ENCODE results near the gene EPS8L3. TPM values are rescaled to one million over a fixed set of nuclear protein-coding genes. Genes with fewer than 3 reads are reported as not detected.

The EPS8L3 gene
- total and polyA plus RNA-seq, 11 donors = 0.25 to 0.75 (median 0.30) TPM; not detected in 5

DNA sequence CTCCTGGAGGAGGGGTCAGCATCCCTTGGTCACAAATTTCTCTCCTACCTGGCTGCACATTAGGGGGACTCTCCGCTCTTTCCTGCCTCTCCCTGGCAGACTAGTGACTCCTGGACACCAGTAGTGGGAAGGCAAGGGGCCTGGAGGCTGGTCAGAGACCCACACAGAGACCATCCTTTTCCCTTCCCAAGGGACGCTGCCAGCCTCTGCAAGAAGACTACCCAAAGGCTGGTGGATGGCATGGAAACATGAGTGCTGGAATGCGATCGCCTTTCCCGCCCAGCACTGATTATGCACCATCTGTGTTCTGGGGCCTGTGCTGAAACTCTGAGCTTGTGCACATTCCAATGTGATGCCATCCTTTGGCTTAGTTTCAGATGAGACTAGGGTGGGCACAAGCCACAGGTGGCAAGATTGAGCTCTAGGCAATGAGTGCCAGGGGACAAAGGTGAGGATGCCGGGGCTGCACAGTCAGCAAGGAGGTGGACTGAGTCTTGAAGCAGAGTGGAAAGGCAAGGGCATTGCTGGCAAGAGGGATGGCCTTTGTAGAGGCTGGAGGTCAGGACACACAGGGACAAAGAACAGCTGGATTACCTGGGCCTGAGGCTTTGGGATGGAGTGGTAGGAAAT is 12.6 kb upstream of the EPS8L3 start:
- Histone ChIP-seq H3K9me3 (peaks cover 0 to 6% (median 0%) of the 10 kb centered on the region in 12 donors), H3K36me3 (no peaks in the 10 kb centered on the region), H3K4me3 (no peak overlapping the region), H3K27ac (no peak overlapping the region), H3K27me3 (no peaks in the 10 kb centered on the region), H3K4me1 (peaks cover 0 to 16% (median 5%) of the 10 kb centered on the region in 12 donors)
- WGBS, 4 donors = 81 to 89% (median 83%) methylated on average over 5 to 6 of the region's 6 CpGs
- intact Hi-C loops (cut with DNase I) = loop anchor here in 2 of 10 donors (5.0 kb wide), 1 partner anchor 136 kb away; the partner anchor contains the start of gene CSF1 (in 2 of the 2)
- DNase-seq = peak in 2 of 5 donors; percentile 24 to 27
- no peak for ATAC-seq
- TF ChIP-seq, protein P1, sequence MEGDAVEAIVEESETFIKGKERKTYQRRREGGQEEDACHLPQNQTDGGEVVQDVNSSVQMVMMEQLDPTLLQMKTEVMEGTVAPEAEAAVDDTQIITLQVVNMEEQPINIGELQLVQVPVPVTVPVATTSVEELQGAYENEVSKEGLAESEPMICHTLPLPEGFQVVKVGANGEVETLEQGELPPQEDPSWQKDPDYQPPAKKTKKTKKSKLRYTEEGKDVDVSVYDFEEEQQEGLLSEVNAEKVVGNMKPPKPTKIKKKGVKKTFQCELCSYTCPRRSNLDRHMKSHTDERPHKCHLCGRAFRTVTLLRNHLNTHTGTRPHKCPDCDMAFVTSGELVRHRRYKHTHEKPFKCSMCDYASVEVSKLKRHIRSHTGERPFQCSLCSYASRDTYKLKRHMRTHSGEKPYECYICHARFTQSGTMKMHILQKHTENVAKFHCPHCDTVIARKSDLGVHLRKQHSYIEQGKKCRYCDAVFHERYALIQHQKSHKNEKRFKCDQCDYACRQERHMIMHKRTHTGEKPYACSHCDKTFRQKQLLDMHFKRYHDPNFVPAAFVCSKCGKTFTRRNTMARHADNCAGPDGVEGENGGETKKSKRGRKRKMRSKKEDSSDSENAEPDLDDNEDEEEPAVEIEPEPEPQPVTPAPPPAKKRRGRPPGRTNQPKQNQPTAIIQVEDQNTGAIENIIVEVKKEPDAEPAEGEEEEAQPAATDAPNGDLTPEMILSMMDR (IDR thresholded peaks at IDR 0.05) = no peak
- TF ChIP-seq POLR2A (IDR thresholded peaks at IDR 0.05) = no peak

DNA sequence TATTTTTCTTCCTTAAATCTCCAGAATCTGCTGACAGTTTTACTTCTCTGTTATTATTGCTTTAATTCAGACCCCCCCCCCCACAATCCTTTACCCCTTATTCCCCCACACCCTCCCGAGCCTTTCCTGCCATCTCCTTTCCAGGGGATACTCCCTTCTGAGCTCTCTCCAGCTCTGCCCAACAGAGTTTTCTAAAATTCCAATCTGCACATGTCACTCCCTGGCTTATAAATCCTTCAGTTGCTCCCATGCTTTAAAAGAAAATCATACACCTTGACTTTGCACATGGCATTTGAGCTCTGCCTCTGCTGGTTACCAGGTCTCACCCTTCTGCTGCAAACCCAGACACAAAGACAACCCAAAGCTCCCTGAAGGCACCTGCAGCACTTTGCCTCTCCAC is 11.7 kb upstream of the EPS8L3 start:
- Histone ChIP-seq H3K36me3 (no peaks in the 10 kb centered on the region), H3K27me3 (no peaks in the 10 kb centered on the region), H3K27ac (no peak overlapping the region), H3K9me3 (no peaks in the 10 kb centered on the region), H3K4me1 (peaks cover 0 to 16% (median 8%) of the 10 kb centered on the region in 12 donors), H3K4me3 (no peak overlapping the region)
- DNase-seq (no peak), ATAC-seq (no peak)
- no peak for TF ChIP-seq POLR2A (IDR thresholded peaks at IDR 0.05)
- TF ChIP-seq, protein P1 (IDR thresholded peaks at IDR 0.05) = no peak
- WGBS, 4 donors = 38 to 54% (median 42%) methylated on average over 1 of the region's 1 CpG
- intact Hi-C loops (cut with DNase I) = loop anchor here in 2 of 10 donors (5.0 kb wide), 1 partner anchor 137 kb away; the partner anchor contains the start of gene CSF1 (in 2 of the 2)

DNA sequence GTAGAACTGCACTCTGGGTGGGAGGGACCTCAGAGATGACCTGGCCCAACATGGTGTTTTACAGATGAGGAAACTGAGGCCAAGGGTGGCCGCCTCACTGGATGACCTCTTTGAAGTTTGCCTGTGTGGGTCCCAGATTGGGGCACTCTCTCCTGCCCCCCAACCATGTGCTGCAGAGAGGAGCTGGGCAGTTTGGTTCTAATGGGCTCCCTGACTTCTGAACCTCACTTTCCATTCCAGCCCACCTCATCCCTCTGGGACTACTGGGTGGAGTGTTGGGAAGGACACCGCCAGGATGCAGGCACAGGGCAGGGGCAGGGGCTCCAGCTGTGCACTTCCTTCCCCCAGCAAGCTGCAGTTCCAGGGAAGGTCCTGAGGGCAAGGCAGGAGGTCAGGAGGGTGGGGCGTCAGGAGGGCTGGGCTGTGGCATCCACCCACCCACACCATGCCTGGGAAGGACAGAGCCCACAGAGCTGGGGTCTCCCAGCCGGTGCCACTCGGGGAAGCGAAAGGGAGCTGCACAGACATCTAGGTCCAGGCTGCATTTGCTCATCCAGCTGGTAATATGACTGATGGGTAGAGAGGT is 10.3 kb upstream of the EPS8L3 start:
- ATAC-seq = peak in 1 of 4 donors; percentile 3
- 44 to 57% (median 50%) methylated on average over 6 of the region's 6 CpGs for WGBS, 4 donors

More for the DNA sequence above, 10.3 kb upstream of the EPS8L3 start:
- Histone ChIP-seq H3K9me3 (no peaks in the 10 kb centered on the region), H3K4me1 (peaks cover 0 to 16% (median 8%) of the 10 kb centered on the region in 12 donors), H3K27me3 (no peaks in the 10 kb centered on the region), H3K36me3 (no peaks in the 10 kb centered on the region), H3K4me3 (no peak overlapping the region), H3K27ac (no peak overlapping the region)
- no peak for TF ChIP-seq POLR2A (IDR thresholded peaks at IDR 0.05)
- TF ChIP-seq, protein P1 (IDR thresholded peaks at IDR 0.05) = no peak
- intact Hi-C loops (cut with DNase I) = loop anchor here (1.0 to 5.0 kb wide), 13 partner anchors 37 to 229 kb away; partner anchors contain the start of gene GNAI3 (in 2 of the 10)
- peak in 1 of 5 donors; percentile 22 for DNase-seq

Data from heart left ventricle (tissue), 16 donors.